ENCODE results near the gene RHOT2.

GRCh38 chr16:675884-676564 lies 8.1 kb downstream of the RHOT2 start:
- no peak for TF ChIP-seq POLR2A (IDR thresholded peaks at IDR 0.05)
- TF ChIP-seq CTCF (IDR thresholded peaks at IDR 0.05): no peak
- TF ChIP-seq EP300 (IDR thresholded peaks at IDR 0.05): no peak
